HG02938 (cell line): ENCODE results near the gene OR4E2.
"Not testable (repeated sequence)": the region's sequence is repeated elsewhere in the genome, so short reads cannot be mapped to it uniquely, and the experiment has no call there.

Source experiments
- ATAC-seq: cut with Tn5 transposase; IDR thresholded peaks from one replicate; pipeline ENCODE4 v1.9.1; 2021; ENCODE audit warnings: mild to moderate bottlenecking, moderate library complexity; ENCODE audit not compliant: unreplicated experiment

Gene OR4E2

GRCh38 chr14:21653331-21653885, at the start of gene OR4E2:
TSS of gene OR4E2 (plus strand) at chr14:21653835. CDS start at chr14:21665083, 11,248 bp downstream.
- no peak for ATAC-seq

DNA sequence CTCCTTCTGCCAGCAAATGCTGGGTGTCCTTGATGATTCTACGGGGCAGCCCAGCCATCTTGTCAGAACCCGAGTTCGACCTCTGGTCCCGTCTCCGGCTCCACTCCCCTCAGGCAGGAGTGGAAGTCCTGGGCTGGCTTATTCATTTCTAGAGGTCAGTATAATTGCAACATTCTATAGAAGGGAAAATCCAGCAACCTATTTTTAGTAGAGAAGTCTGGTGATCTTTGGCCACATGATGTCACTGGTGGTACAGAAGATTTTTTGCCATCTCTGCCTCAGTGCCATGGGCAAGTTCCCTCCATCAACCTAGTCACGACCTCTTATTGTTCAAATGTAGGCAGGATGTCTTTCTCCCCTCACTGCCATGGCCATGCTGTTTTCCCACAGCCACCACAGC, 41.3 kb upstream of the OR4E2 start:
- ATAC-seq: no peak

DNA sequence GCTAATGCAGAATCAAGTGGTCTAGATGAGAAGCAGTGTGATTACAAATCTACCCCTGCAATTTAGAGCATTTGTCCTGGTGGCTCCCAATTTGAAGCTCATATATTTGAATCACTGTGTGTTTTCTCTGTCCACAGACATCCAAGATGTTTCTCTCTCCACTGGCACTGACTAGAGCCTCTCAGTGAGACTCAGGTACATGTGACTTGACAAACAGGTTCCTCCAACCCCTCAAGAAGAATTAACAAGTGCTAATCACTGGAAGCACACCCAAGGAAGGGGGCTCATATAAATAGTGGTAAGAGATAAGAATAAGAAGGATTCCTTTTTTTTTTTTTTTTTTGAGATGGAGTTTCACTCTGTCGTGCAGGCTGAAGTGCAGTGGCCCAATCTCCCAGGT, 39.4 kb upstream of the OR4E2 start:
- ATAC-seq: no peak

DNA sequence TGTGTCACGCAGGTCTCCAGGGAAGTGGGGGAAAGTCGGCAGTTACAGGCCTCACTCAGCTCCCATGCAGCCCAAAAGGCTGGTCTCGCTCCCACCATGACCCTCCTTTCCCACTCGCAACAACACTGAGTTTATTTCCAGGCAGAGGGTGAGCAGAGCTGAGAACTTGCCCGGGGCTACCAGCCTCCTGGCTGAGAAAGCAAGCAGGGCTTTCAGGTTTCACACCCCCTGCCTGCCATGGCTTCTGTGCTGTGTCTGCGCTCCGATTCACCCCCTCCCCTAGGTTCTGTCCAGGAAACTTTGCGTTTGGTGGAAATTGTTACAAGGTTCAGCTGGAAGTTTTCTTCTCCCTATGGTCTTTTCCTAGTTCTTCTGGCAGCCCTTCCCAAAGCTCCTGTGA, 36.0 kb upstream of the OR4E2 start:
- no peak for ATAC-seq

DNA sequence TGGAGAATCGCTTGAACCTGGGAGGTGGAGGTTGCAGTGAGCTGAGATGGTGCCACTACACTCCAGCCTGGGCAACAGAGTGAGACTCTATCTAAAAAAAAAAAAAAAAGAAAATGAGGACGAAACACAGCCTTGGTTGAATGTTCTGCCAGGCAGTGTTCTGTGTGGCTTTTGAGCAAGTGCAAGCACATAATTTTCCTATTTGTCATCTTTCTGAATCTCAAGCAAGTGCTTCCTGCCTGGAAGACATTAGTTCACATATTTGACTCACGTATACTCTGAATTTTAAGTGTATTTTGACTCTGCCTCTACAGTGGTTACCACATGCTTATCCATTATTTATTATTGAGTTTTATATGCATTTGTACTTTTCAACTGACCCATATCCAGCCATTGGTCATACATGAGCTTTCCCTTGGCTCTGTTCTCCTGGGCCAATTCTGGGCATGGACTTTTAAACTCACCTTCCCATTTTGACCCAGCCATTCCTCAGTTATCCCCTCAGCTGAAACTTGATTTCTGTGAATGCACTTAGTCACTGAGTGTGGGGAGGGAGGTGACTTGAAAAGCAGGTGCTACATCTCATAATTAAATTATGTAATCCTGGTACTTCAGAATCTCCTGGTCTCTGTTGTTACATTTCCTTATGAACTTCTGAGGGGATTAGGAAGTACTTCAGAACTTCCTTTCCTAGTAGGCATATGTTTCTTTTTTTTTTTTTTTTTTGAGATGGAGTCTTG, 27.0 kb upstream of the OR4E2 start:
- no peak for ATAC-seq

DNA sequence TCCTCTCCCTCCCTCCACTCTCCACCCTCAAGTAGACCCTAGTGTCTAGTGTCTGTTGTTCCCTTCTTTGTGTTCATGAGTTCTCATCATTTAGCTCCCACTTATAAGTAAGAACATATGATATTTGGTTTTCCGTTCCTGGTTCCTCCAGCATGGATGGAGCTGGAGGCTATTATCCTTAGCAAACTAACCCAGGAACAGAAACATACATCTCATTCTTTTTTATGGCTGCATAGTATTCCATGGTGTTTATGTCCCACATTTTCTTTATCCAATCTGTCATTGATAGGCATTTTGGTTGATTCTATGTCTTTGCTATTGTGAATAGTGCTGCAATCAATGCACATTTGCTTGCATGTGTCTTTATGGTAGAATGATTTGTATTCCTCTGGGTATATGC, 23.1 kb upstream of the OR4E2 start:
- not testable (repeated sequence) for ATAC-seq

- ATAC-seq: no peak
Measured at GRCh38 chr14:21631084-21631483, 22.6 kb upstream of the OR4E2 start.

- ATAC-seq: no peak
Measured at GRCh38 chr14:21634840-21635239, 18.8 kb upstream of the OR4E2 start, which contains the start of gene OR10G2. TSS of gene OR10G2 (minus strand) at chr14:21634940. CDS start at chr14:21634842, 98 bp downstream.

DNA sequence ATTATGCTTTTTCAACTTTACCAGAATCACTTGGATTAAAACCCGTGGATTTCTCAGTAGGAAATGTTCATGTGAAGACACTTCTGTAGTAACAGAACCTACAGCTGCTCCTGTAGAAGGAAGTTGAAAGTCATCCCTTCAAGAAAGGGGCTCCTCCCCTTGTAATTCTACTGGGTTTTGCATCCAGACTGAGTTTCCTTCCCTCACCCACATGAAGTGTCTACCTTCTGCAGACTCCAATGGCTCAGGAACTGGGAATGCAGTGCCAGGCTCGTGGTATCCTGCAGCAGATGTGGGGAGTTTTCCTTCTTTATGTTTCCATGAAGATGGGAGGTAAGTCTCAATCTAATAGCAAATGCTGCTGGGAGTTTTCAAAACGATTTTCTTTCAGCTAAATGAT, 11.0 kb upstream of the OR4E2 start:
- no peak for ATAC-seq

- ATAC-seq: no peak
Measured at GRCh38 chr14:21643407-21643806, 10.2 kb upstream of the OR4E2 start.

DNA sequence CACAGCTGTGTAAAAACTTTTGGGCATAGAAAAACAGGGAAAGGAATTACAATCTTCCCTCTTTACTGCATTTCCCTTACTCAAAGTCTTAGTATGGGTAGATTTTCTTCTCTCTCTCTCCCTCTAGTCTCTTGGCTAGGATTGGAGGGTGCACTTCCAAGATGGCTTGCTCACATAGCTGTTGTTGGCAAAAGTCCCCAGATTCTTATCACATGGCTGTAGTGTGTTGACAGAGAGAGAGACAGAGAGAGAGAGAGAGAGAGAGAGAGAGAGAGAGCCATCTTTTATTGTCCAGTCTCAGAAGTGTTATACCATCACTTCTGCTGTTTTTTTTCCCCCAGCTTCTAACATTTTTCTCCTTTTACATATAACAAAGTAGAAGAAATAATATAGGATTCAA, 6.3 kb upstream of the OR4E2 start:
- ATAC-seq: no peak

- no peak for ATAC-seq
Measured at GRCh38 chr14:21652209-21652808, 1.3 kb upstream of the OR4E2 start.

DNA sequence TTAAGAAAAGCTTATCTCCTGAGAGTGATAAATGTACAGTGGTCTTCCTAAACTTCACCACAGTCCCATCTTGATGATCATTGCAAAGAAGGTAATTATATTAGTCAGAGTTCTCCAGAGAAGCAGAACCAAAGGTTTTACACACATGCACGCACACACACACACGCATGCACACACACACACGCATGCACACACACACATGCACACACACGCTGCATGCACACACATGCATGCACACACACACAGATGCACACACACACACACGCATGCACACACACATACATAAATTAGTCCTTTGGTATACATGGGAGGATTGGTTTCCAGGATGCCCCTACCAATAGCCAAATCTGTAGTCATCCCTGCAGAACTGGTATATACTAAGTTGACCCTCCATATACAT, 580 bp downstream of the OR4E2 start:
- no peak for ATAC-seq

GRCh38 chr14:21656980-21657379, 3.3 kb downstream of the OR4E2 start:
- no peak for ATAC-seq

DNA sequence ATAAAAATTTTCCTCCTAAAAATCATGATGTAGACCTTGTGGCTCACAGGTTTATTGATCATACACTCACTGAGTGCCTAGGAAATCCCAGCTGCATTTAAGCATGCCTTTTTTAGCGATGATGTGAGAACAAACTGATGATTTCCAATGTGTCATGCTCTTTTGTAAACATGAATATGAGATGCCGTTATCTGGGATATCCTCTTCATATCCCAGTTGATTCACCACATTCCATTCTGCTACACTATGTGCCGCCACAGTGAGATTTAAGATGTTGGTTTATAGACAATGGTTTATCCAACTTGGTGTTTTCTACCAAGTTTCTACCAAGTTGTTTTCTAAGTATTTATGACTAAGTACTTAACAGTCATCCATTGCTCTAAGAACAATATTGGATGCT, 14.7 kb downstream of the OR4E2 start:
- ATAC-seq: no peak

DNA sequence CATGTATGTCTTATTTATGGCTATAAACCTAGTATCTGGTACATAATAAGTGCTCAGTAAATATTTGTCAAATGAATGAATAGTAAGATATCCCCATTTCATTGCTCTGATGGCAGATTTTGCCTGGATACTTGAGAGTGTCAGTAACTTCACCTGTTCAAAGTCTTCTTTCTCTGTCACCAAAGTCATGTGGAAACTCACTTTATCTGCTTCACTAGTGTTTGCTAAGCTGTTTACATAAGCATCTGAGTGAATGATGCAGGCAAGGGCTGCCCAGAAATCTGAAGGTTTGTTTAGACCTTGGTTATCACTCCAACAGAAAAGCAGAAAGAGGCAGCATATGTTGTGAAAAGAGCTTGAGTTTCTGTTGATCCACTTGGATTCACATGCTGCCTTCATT, 15.6 kb downstream of the OR4E2 start:
- no peak for ATAC-seq

DNA sequence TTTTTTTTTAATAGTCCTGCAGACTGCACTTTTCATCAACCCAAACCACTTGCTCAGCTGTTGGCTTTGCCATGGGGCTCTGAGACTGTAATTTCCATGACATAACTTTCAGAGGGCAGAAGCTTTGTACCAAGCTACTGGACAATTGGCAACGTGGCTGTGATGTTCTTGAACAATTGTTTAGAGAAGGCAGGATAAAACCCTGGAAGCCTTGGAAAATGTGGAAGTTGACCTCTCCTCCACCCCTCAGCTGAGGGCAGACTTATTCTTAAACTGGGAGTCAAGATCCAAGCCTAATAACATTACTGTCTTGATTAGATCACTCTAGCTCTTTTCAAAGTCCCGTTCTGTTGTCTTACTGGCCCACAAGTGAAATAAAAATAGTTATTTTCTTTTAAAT, 17.7 kb downstream of the OR4E2 start:
- ATAC-seq: no peak

DNA sequence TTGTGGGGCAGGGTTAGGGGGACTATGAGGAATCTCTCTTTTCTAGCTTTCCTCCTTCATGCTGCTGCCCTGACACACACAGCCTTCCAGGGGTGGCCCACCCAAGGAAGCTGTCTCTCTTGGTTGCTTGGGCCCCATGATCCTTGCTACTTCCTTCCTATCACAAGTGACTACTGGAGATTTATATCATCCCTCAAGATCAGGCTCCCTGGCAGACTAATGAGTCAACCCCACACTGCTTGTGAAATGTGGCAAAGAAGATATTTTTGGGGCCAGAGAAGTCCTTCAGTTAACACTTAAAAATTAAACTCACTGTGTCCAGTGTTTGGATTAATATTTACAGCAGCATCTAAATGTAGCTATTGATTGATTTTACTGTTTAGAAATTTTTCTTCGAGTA, 18.5 kb downstream of the OR4E2 start:
- no peak for ATAC-seq

DNA sequence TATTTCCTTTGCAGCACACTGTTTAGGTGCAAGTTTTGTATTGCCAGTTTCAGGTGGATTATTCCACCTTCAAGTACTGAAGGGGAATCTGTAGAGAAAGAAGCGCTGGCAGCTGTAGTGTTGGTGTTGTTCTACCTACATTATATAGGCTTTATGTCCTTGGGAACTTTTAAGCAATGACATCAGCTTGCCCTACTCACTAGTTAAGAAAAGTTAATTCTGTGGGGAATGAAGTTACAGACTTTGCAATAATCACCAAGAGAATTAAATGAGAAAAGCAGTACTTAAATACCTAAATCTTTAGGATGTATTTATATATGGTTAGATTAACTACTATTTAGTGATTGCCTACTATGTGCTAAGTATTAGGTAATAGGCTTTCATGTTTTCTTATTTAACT, 20.1 kb downstream of the OR4E2 start, which contains the start of gene OR4E1:
OR4E1 (minus strand) TSS at position 101 of the 400 bp plus-strand sequence. CDS start 2,883 bp downstream, outside the sequence.
- no peak for ATAC-seq

- ATAC-seq: no peak
Measured at GRCh38 chr14:21675566-21675965, 21.9 kb downstream of the OR4E2 start.

- no peak for ATAC-seq
Measured at GRCh38 chr14:21680072-21680471, 26.4 kb downstream of the OR4E2 start.

GRCh38 chr14:21686468-21686867, 32.8 kb downstream of the OR4E2 start:
- no peak for ATAC-seq
